Large intestine (tissue), 3 donors: ENCODE measurements around the gene AFF1. TPM values are rescaled to one million over a fixed set of nuclear protein-coding genes. Genes with fewer than 3 reads are reported as not detected.

Experiments
- DNase-seq, 2 donors: peaks; one replicate each; pipeline versions ENCODE4 v3.0.0 to v3.0.0-alpha.2; 2013
- H3K27ac ChIP-seq: one replicate; pipeline ENCODE4 v1.5.1; 2013; ENCODE audit warnings: low read length
- H3K27me3 ChIP-seq: 2 replicates; pipeline ENCODE4 v1.6.1; 2013; ENCODE audit warnings: low read length; ENCODE audit not compliant: control insufficient read depth, insufficient read depth
- H3K36me3 ChIP-seq: 2 replicates; pipeline ENCODE4 v1.6.1; 2013; ENCODE audit warnings: low read length; ENCODE audit not compliant: control insufficient read depth, insufficient read depth
- H3K4me1 ChIP-seq: one replicate; pipeline ENCODE4 v1.6.1; 2013; ENCODE audit warnings: low read length; ENCODE audit not compliant: control insufficient read depth, insufficient read depth
- H3K4me3 ChIP-seq: one replicate; pipeline ENCODE4 v1.5.1; 2013; ENCODE audit warnings: low read length
- H3K9me3 ChIP-seq: one replicate; pipeline ENCODE4 v1.6.1; 2013; ENCODE audit warnings: mild to moderate bottlenecking, low read depth, low read length, moderate library complexity; ENCODE audit not compliant: control insufficient read depth
- WGBS: methylation state at CpG from one replicate; pipeline ENCODE4 v1.1.5; 2013; ENCODE audit warnings: low lambda C conversion rate; ENCODE audit not compliant: insufficient coverage; 5-methylcytosine and 5-hydroxymethylcytosine counted together
- polyA plus RNA-seq: library from polyadenylated mRNA; unstranded; fragments of 120-200 nt; gene quantifications from one replicate; pipeline ENCODE4 v1.2.1, GENCODE V29; 2013

Gene AFF1
- polyA plus RNA-seq, 1 donor, result 37.5 TPM

GRCh38 chr4:87045659-87046058 lies 110.8 kb downstream of the AFF1 start:
- H3K9me3 ChIP-seq, result no peaks in the 10 kb centered on the region
- no peak overlapping the region for H3K27ac ChIP-seq
- no peaks in the 10 kb centered on the region for H3K27me3 ChIP-seq
- WGBS, result 43% methylated on average over 2 of the region's 3 CpGs
- H3K4me1 ChIP-seq, result peaks cover 5% of the 10 kb centered on the region
- no peak for DNase-seq
- no peak overlapping the region for H3K4me3 ChIP-seq
- peaks cover 23% of the 10 kb centered on the region for H3K36me3 ChIP-seq

GRCh38 chr4:87046121-87046551 lies 111.3 kb downstream of the AFF1 start:
- Histone ChIP-seq H3K27me3 (no peaks in the 10 kb centered on the region), H3K4me3 (no peak overlapping the region), H3K4me1 (peaks cover 5% of the 10 kb centered on the region), H3K9me3 (no peaks in the 10 kb centered on the region), H3K36me3 (peaks cover 26% of the 10 kb centered on the region), H3K27ac (no peak overlapping the region)
- 93% methylated on average over 3 of the region's 4 CpGs for WGBS
- no peak for DNase-seq

GRCh38 chr4:87047281-87047798 lies 112.5 kb downstream of the AFF1 start:
- Histone ChIP-seq H3K4me3 (no peak overlapping the region), H3K27me3 (no peaks in the 10 kb centered on the region), H3K9me3 (no peaks in the 10 kb centered on the region), H3K4me1 (peaks cover 5% of the 10 kb centered on the region), H3K27ac (no peak overlapping the region), H3K36me3 (peaks cover 27% of the 10 kb centered on the region)
- 94% methylated on average over 6 of the region's 11 CpGs for WGBS
- DNase-seq, result no peak

- DNase-seq, result no peak
- WGBS, result no CpG with 5 or more reads among the region's 9 CpGs
- H3K27ac ChIP-seq, result no peak overlapping the region
- no peaks in the 10 kb centered on the region for H3K9me3 ChIP-seq
- H3K4me3 ChIP-seq, result no peak overlapping the region
- H3K27me3 ChIP-seq, result no peaks in the 10 kb centered on the region
- H3K4me1 ChIP-seq, result peaks cover under 1% of the 10 kb centered on the region
- peaks cover 27% of the 10 kb centered on the region for H3K36me3 ChIP-seq
Measured at GRCh38 chr4:87049508-87049907, 114.7 kb downstream of the AFF1 start.

GRCh38 chr4:87050596-87050995 lies 115.8 kb downstream of the AFF1 start:
- 98% methylated on average over 5 of the region's 12 CpGs for WGBS
- H3K9me3 ChIP-seq, result no peaks in the 10 kb centered on the region
- H3K4me3 ChIP-seq, result no peak overlapping the region
- peaks cover 27% of the 10 kb centered on the region for H3K36me3 ChIP-seq
- no peak for DNase-seq
- H3K27me3 ChIP-seq, result no peaks in the 10 kb centered on the region
- no peak overlapping the region for H3K27ac ChIP-seq
- peaks cover 6% of the 10 kb centered on the region for H3K4me1 ChIP-seq

GRCh38 chr4:87051121-87051713 lies 116.4 kb downstream of the AFF1 start:
- no peak overlapping the region for H3K27ac ChIP-seq
- H3K9me3 ChIP-seq, result no peaks in the 10 kb centered on the region
- H3K4me3 ChIP-seq, result no peak overlapping the region
- WGBS, result no CpG with 5 or more reads among the region's 10 CpGs
- H3K27me3 ChIP-seq, result no peaks in the 10 kb centered on the region
- peaks cover 27% of the 10 kb centered on the region for H3K36me3 ChIP-seq
- DNase-seq, result no peak
- H3K4me1 ChIP-seq, result peaks cover 8% of the 10 kb centered on the region

- no peaks in the 10 kb centered on the region for H3K27me3 ChIP-seq
- H3K4me3 ChIP-seq, result no peak overlapping the region
- WGBS, result 100% methylated on average over 1 of the region's 4 CpGs
- no peaks in the 10 kb centered on the region for H3K9me3 ChIP-seq
- no peak overlapping the region for H3K27ac ChIP-seq
- H3K4me1 ChIP-seq, result peaks cover 16% of the 10 kb centered on the region
- peaks cover 16% of the 10 kb centered on the region for H3K36me3 ChIP-seq
- no peak for DNase-seq
Measured at GRCh38 chr4:87052615-87053014, 117.8 kb downstream of the AFF1 start.

GRCh38 chr4:87053176-87053658 lies 118.4 kb downstream of the AFF1 start:
- no peaks in the 10 kb centered on the region for H3K27me3 ChIP-seq
- H3K27ac ChIP-seq, result no peak overlapping the region
- no peaks in the 10 kb centered on the region for H3K9me3 ChIP-seq
- no peak for DNase-seq
- peaks cover 20% of the 10 kb centered on the region for H3K4me1 ChIP-seq
- H3K4me3 ChIP-seq, result no peak overlapping the region
- 100% methylated on average over 1 of the region's 3 CpGs for WGBS
- peaks cover 13% of the 10 kb centered on the region for H3K36me3 ChIP-seq

- no peak overlapping the region for H3K4me3 ChIP-seq
- H3K27ac ChIP-seq, result peak overlapping the region; percentile 3
- DNase-seq, result no peak
- WGBS, result no CpG with 5 or more reads among the region's 10 CpGs
- no peaks in the 10 kb centered on the region for H3K9me3 ChIP-seq
- peaks cover 8% of the 10 kb centered on the region for H3K36me3 ChIP-seq
- no peaks in the 10 kb centered on the region for H3K27me3 ChIP-seq
- peaks cover 25% of the 10 kb centered on the region for H3K4me1 ChIP-seq
Measured at GRCh38 chr4:87053802-87054767, 119.3 kb downstream of the AFF1 start.

- no CpG with 5 or more reads among the region's 3 CpGs for WGBS
- H3K4me3 ChIP-seq, result no peak overlapping the region
- H3K36me3 ChIP-seq, result peaks cover 9% of the 10 kb centered on the region
- H3K4me1 ChIP-seq, result peaks cover 25% of the 10 kb centered on the region
- no peak for DNase-seq
- H3K27me3 ChIP-seq, result no peaks in the 10 kb centered on the region
- no peaks in the 10 kb centered on the region for H3K9me3 ChIP-seq
- peak overlapping the region; percentile 3 for H3K27ac ChIP-seq
Measured at GRCh38 chr4:87054900-87055299, 120.1 kb downstream of the AFF1 start.
